Endothelial cell of umbilical vein (primary cell): Measurements from ENCODE around the gene POLR3GL.

Source experiments
- EZH2 ChIP-seq: IDR thresholded peaks from 2 replicates; pipeline ENCODE4 v1.6.1; 2012; ENCODE audit warnings: borderline replicate concordance, low read depth, mild to moderate bottlenecking, moderate library complexity, low read length, inconsistent platforms; ENCODE audit not compliant: severe bottlenecking
- POLR2AphosphoS5 ChIP-seq: IDR thresholded peaks from 2 replicates; pipeline ENCODE4 v1.6.1; 2012; ENCODE audit warnings: low read depth, mild to moderate bottlenecking, control low read depth, low read length, moderate library complexity; ENCODE audit not compliant: insufficient read depth
- TF ChIP-seq, protein P1 (sequence below): IDR thresholded peaks from 2 replicates; pipeline ENCODE4 v1.6.1; 2011; ENCODE audit not compliant: insufficient read depth, insufficient read length

DNA sequence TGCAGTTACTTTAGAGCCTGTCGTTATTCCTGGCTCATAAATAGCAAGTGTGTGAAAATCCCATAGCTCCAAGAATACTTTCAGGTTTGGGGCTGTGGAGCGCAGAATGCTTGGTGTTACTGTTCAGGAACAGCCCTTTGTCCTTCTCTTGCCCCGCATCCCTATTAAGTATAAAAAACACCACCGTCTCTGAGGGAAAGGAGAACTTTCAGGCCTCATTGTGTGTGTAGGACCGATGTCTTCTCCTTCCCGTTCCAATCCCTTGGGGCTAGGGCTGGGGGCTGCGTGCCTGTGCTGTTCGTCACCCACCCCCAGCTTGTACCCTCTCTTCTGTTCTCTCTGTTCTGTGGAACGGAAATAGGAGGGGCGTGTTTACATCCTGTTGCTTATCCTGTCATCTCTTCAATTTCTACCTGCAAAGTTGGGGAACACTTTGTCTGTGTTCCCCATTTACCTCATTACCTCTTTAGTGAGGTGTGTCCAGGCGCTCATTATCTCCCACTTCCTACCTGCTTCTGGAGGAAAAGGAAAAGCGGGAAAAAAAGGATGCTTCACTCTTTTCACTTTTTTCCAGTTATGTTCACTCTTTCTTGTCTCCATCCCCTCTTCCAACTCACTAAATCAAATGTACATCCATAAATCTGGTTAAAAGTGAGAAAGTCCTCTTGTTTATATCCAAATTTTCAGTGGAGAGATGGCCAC, 32.7 kb downstream of the POLR3GL start:
- TF ChIP-seq POLR2AphosphoS5 (no peak), EZH2 (no peak)
- TF ChIP-seq, protein P1, sequence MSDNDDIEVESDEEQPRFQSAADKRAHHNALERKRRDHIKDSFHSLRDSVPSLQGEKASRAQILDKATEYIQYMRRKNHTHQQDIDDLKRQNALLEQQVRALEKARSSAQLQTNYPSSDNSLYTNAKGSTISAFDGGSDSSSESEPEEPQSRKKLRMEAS, result no peak
